ENCODE measurements around the gene TTC7B.
"Not testable (repeated sequence)": the region's sequence is repeated elsewhere in the genome, so short reads cannot be mapped to it uniquely, and the experiment has no call there.

Gene TTC7B, protein sequence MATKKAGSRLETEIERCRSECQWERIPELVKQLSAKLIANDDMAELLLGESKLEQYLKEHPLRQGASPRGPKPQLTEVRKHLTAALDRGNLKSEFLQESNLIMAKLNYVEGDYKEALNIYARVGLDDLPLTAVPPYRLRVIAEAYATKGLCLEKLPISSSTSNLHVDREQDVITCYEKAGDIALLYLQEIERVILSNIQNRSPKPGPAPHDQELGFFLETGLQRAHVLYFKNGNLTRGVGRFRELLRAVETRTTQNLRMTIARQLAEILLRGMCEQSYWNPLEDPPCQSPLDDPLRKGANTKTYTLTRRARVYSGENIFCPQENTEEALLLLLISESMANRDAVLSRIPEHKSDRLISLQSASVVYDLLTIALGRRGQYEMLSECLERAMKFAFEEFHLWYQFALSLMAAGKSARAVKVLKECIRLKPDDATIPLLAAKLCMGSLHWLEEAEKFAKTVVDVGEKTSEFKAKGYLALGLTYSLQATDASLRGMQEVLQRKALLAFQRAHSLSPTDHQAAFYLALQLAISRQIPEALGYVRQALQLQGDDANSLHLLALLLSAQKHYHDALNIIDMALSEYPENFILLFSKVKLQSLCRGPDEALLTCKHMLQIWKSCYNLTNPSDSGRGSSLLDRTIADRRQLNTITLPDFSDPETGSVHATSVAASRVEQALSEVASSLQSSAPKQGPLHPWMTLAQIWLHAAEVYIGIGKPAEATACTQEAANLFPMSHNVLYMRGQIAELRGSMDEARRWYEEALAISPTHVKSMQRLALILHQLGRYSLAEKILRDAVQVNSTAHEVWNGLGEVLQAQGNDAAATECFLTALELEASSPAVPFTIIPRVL

DNA sequence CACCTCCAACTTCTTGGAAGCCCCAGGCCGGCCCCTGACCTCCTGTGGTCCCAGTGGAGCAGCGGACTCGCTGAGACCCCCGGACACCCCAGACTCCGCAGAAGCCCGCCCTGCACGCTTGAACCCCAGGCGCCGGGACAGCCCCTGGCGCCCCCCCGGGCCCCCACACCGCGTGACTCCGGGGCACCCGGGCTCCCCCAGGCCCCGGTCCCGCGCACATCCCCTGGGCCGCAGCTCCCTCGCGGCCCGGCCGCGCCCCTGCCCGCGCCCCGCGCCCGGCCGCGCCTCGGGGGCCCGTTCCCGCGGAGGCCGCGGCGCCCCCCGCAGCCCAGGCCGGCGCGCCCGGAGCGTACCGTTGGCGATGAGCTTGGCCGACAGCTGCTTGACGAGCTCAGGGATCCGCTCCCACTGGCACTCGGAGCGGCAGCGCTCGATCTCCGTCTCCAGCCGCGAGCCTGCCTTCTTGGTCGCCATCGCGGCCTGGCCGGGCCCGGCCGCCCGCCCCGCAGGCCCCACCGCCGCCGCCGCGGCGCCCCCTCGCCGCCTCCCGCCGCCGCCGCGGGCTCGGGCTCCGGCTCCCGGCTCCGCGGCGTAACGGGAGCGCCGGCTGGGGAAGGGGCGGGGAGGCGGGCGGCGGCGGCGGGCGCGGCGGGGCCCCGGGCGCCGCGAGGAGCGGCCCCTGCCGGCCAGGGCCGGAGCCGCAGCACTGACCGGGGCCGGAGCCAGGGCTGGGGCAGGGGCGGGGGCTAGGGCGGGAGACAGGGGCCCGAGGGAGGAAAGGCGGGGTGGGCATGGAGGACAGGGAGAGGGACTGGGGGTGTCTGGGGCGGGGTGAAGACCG, at the start of gene TTC7B:
Gene TTC7B, minus strand, starts transcription at position 609 of the 841 bp plus-strand sequence. Its CDS starts 135 bp downstream, at position 474.
- no peak for DNase-seq (ENCODE audit: low read depth in 2 of 2)

DNA sequence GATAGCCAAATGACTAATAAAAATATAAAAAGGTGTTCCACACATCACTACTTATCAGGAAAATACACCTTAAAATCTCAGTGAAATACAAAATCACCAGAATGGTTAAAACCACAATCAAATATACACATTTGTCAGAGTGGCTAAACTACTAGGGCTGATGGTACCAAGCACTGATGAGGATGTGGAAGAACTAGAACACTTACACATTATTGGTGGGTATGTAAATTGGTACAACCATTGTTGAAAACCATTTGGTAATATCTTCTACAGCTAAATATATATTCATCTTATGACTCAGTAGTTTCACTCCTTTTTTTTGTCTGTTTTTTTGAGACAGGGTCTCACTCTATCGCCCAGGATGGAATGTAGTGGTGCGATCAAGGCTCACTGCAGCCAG, 48.5 kb upstream of the TTC7B start:
- no peak for DNase-seq (ENCODE audit: low read depth in 2 of 2)

DNA sequence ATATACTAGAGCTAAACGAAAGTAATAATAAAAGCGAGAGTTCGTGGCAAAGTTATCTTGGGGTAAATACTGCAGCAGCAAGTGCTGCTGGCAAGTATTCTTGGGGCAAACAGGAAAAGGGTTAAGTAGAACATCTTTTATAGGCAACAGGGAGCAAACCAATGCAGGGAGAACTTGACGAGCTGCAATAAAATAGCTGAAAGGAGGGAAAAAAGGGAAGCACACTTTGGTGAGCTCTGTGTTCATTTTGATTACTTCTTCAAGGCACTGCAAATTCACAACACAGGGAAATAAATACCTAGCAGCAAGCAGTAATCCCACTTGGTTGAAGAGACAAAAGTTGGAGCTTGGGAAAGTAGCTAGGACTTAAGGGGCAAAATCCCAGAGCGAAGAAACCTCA, 42.3 kb upstream of the TTC7B start:
- DNase-seq (ENCODE audit: low read depth in 2 of 2) = no peak

DNA sequence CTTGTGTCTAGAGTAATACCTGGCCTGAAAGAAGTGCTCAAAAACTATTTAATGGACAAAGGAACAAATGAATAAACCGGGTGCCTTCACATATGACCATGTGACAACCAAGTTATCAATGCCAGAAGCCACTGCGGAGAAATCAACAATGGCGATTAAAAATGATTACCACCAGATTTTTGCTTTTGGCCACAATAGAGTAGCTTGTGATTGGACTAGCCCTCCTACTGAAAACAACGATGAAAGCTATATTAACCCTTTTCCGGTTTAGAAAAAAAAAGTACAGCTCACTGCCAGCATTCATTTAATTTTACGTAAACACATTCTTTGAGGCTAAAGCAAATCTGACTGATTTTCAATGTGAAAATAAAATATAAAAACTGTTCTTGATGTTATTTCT, 41.6 kb upstream of the TTC7B start:
- no peak for DNase-seq (ENCODE audit: low read depth in 2 of 2)

DNA sequence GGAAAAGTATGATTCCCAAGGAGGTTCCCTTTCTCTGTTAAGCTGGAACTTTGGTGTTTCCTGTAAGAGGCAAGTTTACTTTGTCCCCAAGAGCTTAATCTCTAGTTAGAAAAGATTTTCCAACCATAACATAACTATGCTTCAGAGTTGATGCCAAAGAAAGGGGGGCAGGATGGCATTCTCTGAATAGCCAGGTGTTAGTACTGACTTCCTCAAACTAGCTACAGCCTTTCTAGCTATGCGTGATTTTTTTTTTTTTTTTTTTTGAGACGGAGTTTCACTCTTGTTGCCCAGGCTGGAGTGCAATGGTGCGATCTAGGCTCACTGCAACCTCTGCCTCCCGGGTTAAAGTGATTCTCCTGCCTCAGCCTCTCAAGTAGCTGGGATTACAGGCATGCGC, 39.9 kb upstream of the TTC7B start:
- not testable (repeated sequence) for DNase-seq (ENCODE audit: low read depth in 2 of 2)

DNA sequence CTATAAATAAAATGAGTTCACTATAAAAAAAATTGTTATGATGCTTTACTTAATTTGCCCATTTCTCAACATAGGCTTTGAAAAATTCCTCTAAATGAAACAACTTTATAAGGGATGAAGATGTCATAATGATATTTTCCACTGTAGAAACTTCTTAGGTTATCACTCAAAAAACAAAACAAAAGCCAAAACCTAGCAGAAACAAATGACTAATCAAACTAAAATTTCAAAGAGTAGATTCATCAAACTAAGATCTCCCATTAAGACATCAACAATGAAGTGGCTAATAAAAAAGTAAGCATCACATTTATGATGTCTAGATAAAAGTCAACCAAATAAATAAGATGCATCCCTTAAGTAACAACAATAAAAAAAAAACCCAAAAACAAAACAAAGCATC, 36.9 kb upstream of the TTC7B start:
- no peak for DNase-seq (ENCODE audit: low read depth in 2 of 2)

DNA sequence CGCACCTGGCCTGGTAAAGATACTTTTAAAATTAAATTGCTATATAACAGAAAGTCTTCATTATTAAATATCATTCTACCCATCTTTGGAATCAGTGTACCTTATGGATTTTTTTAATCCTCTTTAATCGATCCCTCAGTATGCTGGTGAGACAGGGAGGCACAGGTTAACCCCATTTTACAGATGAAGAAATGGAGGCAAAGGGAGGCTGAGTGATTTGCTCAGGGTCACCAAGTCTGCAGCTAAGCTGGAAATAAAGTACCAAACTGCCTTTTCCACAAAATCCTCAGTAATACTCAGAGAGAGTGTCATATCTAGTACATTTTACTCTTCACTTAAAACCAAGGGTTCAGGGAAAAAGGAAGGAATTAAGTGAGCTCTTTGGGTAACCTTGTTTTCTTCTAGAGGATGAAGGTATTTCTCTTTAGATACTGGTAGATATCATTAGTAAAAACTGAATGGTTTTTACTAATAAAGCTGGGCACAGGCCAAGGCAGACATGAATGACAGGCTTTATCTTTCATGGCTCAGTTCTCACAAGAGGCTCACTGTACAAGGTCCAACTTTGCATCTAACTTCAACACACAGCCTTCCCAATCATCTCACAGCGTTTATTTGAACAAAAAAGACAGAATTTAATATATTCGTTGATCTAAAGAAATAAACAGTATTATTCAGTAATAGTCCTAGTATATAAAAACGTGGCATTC, 35.3 kb upstream of the TTC7B start:
- DNase-seq (ENCODE audit: low read depth in 2 of 2) = no peak

DNA sequence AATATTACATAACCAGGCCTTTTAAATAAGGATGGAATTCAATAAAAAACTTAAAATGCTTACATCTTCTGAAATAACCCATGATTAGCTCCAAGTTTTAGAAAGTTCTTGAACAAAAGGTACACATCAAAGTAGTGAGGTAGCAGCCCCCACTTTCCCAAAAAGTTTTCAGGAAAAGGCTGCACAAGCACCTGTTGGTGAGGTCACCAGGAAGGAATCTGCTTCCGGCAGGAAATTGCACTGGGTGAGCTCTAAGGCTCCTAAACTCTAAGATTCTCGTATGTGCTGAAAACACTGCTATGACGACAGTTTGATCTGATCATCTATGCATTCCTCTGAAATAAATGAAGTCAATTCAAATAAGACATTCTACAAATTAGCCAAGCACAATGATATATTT, 34.3 kb upstream of the TTC7B start:
- DNase-seq (ENCODE audit: low read depth in 2 of 2) = peak; percentile 6 to 15

DNA sequence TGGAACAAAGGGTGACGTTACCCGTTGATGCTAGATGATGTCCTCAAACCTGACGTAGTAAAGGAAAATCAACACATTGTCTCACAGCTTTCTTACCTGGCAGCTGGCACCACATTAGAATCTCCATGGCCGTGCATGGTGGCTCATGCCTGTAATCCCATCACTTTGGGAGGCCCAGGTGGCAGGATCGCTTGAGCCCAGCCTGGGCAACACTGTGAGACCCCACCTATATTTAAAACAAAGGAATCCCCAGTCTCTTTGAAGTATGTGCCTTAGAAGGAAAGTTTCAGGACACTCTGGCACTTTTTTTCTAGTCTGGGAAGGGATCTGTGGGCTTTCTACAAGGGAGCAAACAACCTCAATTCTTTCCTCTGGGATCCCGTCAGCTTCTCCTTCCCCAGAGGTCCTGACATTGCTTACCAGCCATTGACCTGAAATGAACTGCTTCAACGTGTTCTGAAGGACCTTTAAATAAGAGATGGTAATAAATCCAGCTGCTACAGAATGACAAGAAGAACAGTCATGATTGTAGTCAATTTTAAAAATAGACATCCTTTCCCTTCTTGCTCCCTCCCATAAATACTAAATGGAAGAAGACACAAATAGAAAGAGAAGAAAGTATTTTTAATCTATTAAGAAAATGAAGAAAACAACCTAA, 33.7 kb upstream of the TTC7B start:
- DNase-seq (ENCODE audit: low read depth in 2 of 2) = no peak

DNA sequence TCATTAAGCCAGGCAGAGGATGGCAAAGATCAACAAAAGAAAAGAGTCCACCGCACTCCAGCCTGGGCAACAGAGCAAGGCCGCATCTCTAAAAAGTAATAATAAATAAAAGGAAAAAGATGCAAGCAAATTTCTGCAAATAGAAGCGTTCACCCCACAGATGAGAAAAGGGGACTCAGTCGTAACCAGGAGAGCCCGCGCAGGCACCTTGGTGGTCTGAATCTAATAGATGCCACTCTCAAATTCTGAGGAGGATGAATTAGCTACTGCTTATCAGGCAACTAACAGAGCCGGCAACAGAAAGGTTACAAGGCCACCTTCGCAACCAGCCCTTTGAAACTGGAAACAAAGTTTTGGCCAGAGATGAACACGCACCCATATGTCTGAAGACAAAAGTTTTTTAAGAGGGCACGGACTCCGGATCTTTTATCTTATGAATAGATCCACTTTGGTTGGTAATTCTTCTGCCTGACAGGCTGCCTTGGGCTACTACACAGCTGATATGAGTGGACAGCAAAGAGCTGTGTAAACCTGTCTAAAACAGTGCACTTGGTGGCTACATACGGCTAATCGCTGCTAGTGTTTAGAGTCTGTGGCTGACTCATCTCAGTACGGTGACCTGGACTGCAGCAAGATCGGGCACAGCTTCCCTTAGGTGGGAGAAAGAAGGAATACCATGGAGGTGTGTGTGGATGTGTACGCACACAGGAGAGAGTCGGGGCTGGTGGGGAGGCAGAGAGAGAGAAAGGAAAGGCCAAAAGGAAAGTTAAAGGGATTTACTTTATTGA, 32.9 kb upstream of the TTC7B start:
- DNase-seq (ENCODE audit: low read depth in 2 of 2) = no peak

DNA sequence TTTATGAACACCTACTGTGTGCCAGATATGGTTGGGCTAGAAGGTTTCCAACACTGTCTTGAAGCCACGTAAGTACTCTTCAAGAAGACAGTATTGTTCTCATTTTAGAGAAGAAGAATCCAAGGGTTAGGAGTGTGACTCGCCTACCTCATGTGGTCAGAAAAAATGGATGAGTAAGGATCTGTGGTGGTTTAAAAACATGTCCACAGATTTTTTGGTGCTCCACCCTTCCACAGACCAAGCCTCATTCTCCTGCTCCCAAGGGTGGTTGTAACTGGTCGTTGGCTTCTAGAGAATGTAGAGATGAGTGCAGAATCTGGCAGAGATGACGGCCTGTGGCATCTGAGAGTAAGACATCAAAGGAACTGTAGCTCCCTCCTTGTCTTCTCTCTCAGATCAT, 30.3 kb upstream of the TTC7B start:
- peak; percentile 48 to 53 for DNase-seq (ENCODE audit: low read depth in 2 of 2)

DNA sequence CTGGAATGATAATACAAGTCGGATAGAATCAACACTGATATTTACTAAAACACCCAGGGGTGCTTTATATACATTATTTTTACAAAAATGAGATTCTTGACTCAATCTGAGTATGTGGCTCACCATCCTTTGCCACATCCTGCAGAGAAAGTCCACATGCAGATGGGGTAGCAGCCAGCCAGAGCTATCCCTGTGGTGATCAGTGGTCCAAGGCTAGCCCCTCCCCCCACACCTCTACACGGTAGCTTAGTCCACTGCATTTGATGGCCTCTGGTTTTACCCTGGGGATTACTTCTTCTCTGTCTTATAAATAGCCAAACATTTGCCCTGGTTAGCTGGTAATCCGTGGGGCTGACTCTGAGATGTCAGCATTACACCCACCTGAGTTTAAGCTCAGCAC, 28.1 kb upstream of the TTC7B start:
- DNase-seq (ENCODE audit: low read depth in 2 of 2) = no peak

DNA sequence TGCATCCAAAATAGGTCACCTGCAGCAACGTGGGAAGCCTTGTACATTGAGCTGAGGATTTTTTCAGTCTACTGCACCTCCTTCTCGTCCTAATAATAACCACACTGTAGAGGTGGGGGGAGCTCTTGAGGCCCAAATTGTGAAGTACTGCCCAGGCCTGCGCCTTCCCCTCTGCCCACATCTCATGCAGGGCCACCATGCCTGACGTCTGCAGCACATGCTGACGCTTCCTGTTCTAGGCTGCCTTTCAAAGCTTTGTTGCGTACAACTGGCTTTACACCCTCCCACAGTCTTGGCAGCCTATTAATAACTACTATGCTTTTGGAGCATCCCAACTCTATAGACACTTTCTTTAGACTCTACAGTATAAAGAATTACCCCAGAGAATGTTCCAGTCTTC, 26.5 kb upstream of the TTC7B start:
- no peak for DNase-seq (ENCODE audit: low read depth in 2 of 2)

DNA sequence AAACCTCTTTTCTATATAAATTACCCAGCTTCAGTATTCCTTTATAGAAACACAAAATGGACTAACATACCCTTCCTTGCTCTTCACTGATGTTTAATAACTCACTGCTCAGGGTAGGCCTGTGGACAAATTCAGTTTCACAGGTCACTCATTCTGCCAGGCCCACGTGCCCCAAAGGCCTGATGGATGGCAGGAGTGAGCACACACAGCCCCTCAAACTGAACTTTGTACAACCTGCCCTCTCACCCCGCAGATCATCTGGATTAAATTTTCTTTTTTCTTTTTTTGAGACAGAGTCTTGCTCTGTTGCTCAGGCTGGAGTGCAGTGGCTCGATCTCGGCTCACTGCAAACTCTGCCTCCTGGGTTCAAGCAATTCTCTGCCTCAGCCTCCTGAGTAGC, 24.4 kb upstream of the TTC7B start:
- DNase-seq (ENCODE audit: low read depth in 2 of 2) = not testable (repeated sequence)

DNA sequence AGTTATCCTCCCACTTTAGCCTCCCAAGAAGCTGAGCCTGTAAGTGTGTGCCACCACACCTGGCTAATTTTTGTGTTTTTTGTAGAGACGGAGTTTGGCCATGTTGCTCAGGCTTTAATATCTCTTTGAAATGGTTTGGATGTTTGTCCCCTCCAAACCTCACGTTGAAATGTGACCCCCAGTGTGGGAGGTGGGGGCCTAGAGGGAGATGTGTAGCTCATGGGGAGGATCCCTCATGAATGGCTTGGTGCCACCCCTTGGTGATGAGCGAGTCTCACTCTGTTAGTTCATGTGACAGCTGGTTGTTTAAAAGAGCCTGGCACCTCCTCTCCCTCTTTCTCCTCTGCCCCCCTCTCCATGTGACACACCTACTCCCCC, 23.6 kb upstream of the TTC7B start:
- DNase-seq (ENCODE audit: low read depth in 2 of 2) = no peak

DNA sequence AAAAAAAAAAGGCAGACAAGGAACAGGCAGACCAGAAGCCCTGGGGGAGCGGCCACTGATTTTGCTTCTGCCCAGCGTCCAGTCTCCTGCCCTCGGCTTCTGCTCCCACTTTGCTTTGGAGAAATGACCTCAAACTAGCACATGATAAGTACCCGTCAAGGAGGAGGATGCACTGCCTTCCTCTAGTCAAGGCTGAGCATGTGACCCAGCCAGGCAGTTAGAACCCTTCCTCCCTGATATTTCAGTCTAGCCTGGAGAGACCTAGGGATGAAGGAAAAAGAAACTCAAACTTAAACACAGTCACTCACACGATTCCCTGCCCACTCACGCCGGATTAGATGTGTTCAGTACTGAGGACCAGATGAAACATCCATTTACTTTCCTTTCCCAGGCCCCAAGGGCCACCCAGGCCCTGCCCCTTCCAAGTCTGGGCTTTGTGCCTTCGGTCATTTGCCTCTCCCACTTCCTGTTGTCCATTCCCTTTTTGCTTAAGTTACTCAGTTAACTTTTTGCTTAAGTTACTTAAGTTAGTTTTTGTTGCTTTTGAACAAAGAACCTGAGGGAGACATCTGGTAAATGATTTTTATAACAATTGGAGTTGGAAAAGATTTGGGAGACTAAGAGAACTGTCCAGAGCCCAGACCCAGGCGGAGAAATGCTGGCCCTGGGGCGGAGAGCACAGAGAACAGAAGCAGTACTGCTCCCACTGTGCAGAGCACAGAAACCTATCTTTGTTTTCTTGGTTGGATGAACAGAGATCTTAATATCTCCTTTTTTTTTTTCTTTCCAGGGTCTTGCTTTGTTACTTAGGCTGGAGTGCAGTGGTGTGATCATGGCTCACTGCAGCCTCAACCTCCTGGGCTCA, 23.0 kb upstream of the TTC7B start:
- no peak for DNase-seq (ENCODE audit: low read depth in 2 of 2)

DNA sequence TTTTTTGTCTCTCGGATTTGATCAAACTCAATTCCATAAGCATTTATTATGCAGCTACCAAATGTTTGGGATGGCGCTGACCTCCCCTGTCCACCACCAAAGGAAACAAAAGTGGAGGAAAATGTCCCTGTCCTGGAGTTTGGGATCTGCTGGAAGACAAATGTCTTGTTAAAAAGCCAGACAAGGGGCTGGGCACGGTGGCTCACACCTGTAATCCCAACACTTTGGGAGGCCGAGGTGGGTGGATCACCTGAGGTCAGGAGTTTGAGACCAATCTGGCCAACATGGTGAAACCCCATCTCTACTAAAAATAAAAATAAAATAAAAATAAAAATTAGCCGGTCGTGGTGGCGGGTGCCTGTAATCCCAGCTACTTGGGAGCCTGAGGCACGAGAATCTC, 22.3 kb upstream of the TTC7B start:
- not testable (repeated sequence) for DNase-seq (ENCODE audit: low read depth in 2 of 2)

DNA sequence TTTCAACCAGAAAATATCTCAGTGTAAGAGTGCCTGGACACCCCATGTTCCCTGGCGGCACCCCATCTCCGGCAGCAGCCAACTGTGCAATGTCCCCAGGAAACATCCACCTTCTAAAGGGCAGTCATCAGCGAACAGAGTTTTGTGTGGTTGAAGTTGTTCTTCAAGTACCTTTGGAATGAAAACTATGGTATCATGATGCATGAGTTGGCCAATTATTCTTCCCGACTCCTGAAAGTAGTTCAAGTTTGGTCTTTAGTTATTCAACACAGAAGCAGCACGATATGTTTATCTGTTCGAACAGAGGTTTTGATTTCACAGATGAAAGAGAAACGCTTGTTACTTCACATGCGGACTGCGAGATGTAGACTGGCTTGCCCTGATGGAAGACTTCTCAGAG, 21.1 kb upstream of the TTC7B start:
- no peak for DNase-seq (ENCODE audit: low read depth in 2 of 2)

DNA sequence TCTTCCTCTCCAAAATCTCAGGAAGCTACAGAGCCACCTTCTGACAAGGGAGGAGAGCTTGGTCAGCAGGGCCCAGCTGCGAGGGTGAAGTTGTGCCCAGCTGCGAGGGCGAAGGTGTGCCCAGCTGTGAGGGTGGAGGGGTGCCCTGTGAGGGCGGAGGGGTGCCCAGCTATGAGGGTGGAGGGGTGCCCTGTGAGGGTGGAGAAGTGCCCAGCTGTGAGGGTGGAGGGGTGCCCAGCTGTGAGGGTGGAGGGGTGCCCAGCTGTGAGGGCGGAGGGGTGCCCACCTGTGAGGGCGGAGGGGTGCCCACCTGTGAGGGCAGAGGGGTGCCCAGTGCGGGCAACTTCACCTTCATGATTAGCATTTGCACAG, 20.4 kb upstream of the TTC7B start:
- no peak for DNase-seq (ENCODE audit: low read depth in 2 of 2)
